22Rv1 (cell line): ENCODE results near the gene GJB6.

Experiments
- ZFX ChIP-seq: fragments of 450-650 bp; IDR thresholded peaks from 2 replicates; pipeline ENCODE4 v1.6.1; 2017; ENCODE audit warnings: antibody characterized with exemption, borderline replicate concordance
- TF ChIP-seq, protein P1 (sequence below): fragments of 450-650 bp; IDR thresholded peaks from 2 replicates; pipeline ENCODE4 v1.5.1; 2017; ENCODE audit warnings: mild to moderate bottlenecking

DNA sequence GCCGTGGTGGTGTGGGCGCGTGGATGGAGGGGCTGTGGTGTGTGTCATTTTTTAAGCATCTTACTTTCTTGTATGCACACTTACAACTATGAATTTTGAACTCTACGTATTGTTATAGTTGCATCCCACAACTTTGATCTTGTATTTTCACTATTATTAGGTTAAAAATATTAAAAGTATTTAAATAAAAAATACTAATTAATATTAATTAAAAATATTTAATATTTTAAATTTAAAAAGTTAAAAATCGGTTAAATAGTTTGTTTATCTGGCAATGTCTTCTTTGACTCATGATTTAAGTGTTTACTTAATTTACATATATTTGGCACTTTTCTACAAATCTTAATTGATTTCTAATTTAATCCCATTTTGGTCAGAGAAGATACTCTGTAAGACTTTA lies 17.8 kb upstream of the GJB6 start:
- TF ChIP-seq, protein P1, sequence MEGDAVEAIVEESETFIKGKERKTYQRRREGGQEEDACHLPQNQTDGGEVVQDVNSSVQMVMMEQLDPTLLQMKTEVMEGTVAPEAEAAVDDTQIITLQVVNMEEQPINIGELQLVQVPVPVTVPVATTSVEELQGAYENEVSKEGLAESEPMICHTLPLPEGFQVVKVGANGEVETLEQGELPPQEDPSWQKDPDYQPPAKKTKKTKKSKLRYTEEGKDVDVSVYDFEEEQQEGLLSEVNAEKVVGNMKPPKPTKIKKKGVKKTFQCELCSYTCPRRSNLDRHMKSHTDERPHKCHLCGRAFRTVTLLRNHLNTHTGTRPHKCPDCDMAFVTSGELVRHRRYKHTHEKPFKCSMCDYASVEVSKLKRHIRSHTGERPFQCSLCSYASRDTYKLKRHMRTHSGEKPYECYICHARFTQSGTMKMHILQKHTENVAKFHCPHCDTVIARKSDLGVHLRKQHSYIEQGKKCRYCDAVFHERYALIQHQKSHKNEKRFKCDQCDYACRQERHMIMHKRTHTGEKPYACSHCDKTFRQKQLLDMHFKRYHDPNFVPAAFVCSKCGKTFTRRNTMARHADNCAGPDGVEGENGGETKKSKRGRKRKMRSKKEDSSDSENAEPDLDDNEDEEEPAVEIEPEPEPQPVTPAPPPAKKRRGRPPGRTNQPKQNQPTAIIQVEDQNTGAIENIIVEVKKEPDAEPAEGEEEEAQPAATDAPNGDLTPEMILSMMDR: no peak
- no peak for TF ChIP-seq ZFX
